HG02678 (cell line): Measurements from ENCODE around the gene NAGLU.
A peak's percentile ranks its signal among the peaks of the same experiment; 100 is the strongest.

ENCODE experiments used
- ATAC-seq: cut with Tn5 transposase; IDR thresholded peaks from one replicate; pipeline ENCODE4 v1.9.1; 2021; ENCODE audit warnings: mild to moderate bottlenecking, moderate library complexity; ENCODE audit not compliant: unreplicated experiment

NAGLU gene

GRCh38 chr17:42536048-42536371 lies at the start of gene NAGLU:
Gene NAGLU (plus strand): TSS chr17:42536241. CDS start chr17:42536273, 32 bp downstream.
- ATAC-seq = peak; percentile 85

- ATAC-seq = no peak
Measured at GRCh38 chr17:42488032-42488431, 48.0 kb upstream of the NAGLU start.

GRCh38 chr17:42493319-42493718 lies 42.7 kb upstream of the NAGLU start:
- no peak for ATAC-seq

GRCh38 chr17:42494673-42495072 lies 41.4 kb upstream of the NAGLU start:
- no peak for ATAC-seq

- no peak for ATAC-seq
Measured at GRCh38 chr17:42498828-42499227, 37.2 kb upstream of the NAGLU start.

GRCh38 chr17:42502091-42502490 lies 34.0 kb upstream of the NAGLU start:
- no peak for ATAC-seq

GRCh38 chr17:42502926-42503325 lies 33.1 kb upstream of the NAGLU start:
- no peak for ATAC-seq

GRCh38 chr17:42507671-42508070 lies 28.4 kb upstream of the NAGLU start:
- no peak for ATAC-seq

- ATAC-seq = no peak
Measured at GRCh38 chr17:42508426-42509165, 27.4 kb upstream of the NAGLU start.

GRCh38 chr17:42509409-42509808 lies 26.6 kb upstream of the NAGLU start:
- no peak for ATAC-seq

GRCh38 chr17:42509841-42510240 lies 26.2 kb upstream of the NAGLU start:
- no peak for ATAC-seq

- ATAC-seq = no peak
Measured at GRCh38 chr17:42512246-42512645, 23.8 kb upstream of the NAGLU start.

GRCh38 chr17:42512733-42513251 lies 23.2 kb upstream of the NAGLU start:
- no peak for ATAC-seq

- ATAC-seq = no peak
Measured at GRCh38 chr17:42513686-42514085, 22.4 kb upstream of the NAGLU start.

- ATAC-seq = no peak
Measured at GRCh38 chr17:42514279-42514678, 21.8 kb upstream of the NAGLU start.

- ATAC-seq = no peak
Measured at GRCh38 chr17:42514867-42515266, 21.2 kb upstream of the NAGLU start.

GRCh38 chr17:42517516-42517915 lies 18.5 kb upstream of the NAGLU start:
- no peak for ATAC-seq

- ATAC-seq = no peak
Measured at GRCh38 chr17:42518046-42518754, 17.8 kb upstream of the NAGLU start.

GRCh38 chr17:42518755-42519545 lies 17.1 kb upstream of the NAGLU start:
- ATAC-seq = no peak

- no peak for ATAC-seq
Measured at GRCh38 chr17:42519546-42520491, 16.2 kb upstream of the NAGLU start.
